Inflammatory macrophage (primary cell): ENCODE measurements around the gene WDPCP.
"Not testable (repeated sequence)": the region's sequence is repeated elsewhere in the genome, so short reads cannot be mapped to it uniquely, and the experiment has no call there.

Experiments
- DNase-seq, 2 donors: peaks; one replicate each; pipeline ENCODE4 v3.0.0-alpha.2; 2020 to 2022

Gene WDPCP

GRCh38 chr2:63539416-63540162, 48.7 kb downstream of the WDPCP start:
- DNase-seq = no peak

- DNase-seq = no peak
Measured at GRCh38 chr2:63538390-63538789, 49.9 kb downstream of the WDPCP start.

GRCh38 chr2:63537306-63537705, 51.0 kb downstream of the WDPCP start:
- no peak for DNase-seq

GRCh38 chr2:63530704-63531279, 57.5 kb downstream of the WDPCP start:
- DNase-seq = peak; percentile 25 to 28

GRCh38 chr2:63525905-63526304, 62.4 kb downstream of the WDPCP start:
- no peak for DNase-seq

- DNase-seq = no peak
Measured at GRCh38 chr2:63522950-63523349, 65.3 kb downstream of the WDPCP start.

GRCh38 chr2:63520793-63521192, 67.5 kb downstream of the WDPCP start:
- DNase-seq = no peak

GRCh38 chr2:63514781-63515180, 73.5 kb downstream of the WDPCP start:
- DNase-seq = no peak

- DNase-seq = no peak
Measured at GRCh38 chr2:63514237-63514716, 74.0 kb downstream of the WDPCP start.

- DNase-seq = no peak
Measured at GRCh38 chr2:63506320-63506719, 82.0 kb downstream of the WDPCP start.

- no peak for DNase-seq
Measured at GRCh38 chr2:63503818-63504217, 84.5 kb downstream of the WDPCP start.

GRCh38 chr2:63500398-63500797, 87.9 kb downstream of the WDPCP start:
- no peak for DNase-seq

GRCh38 chr2:63497576-63497975, 90.7 kb downstream of the WDPCP start:
- DNase-seq = no peak

GRCh38 chr2:63494968-63495367, 93.3 kb downstream of the WDPCP start:
- no peak for DNase-seq

- no peak for DNase-seq
Measured at GRCh38 chr2:63494100-63494499, 94.2 kb downstream of the WDPCP start.

GRCh38 chr2:63488118-63488713, 100.1 kb downstream of the WDPCP start:
- peak in 1 of 2 donors; percentile 3 for DNase-seq

GRCh38 chr2:63486861-63487290, 101.4 kb downstream of the WDPCP start:
- DNase-seq = peak in 1 of 2 donors; percentile 13

GRCh38 chr2:63484901-63485300, 103.4 kb downstream of the WDPCP start:
- no peak for DNase-seq

- DNase-seq = no peak
Measured at GRCh38 chr2:63484481-63484880, 103.8 kb downstream of the WDPCP start.

- no peak for DNase-seq
Measured at GRCh38 chr2:63477686-63478085, 110.6 kb downstream of the WDPCP start.

- not testable (repeated sequence) for DNase-seq
Measured at GRCh38 chr2:63469313-63469712, 119.0 kb downstream of the WDPCP start.

- no peak for DNase-seq
Measured at GRCh38 chr2:63465633-63466032, 122.6 kb downstream of the WDPCP start.

- DNase-seq = no peak
Measured at GRCh38 chr2:63463142-63463541, 125.1 kb downstream of the WDPCP start.

GRCh38 chr2:63446658-63447057, 141.6 kb downstream of the WDPCP start:
- no peak for DNase-seq
